Endothelial cell of umbilical vein (primary cell): Measurements from ENCODE around the gene RHOF. TPM values are rescaled to one million over a fixed set of nuclear protein-coding genes. Genes with fewer than 3 reads are reported as not detected.

ENCODE experiments used
- BruUV-seq: library from RNA; stranded (reverse); fragments of 400-500 nt; replicated peaks from 2 replicates; lab custom pipeline; 2021; lab: Mats Ljungman, UMichigan
- CTCF ChIA-PET: fragments of 300-600, 350-600 bp; sonication (Branson Sonifier 250); formaldehyde crosslinking; loops from one replicate; lab custom pipeline; 2021; ENCODE audit warnings: antibody characterized with exemption, inconsistent platforms; lab: Charles Lee
- POLR2A ChIA-PET: fragments of 300-600, 350-600 bp; sonication (Branson Sonifier 250); formaldehyde crosslinking; loops from one replicate; lab custom pipeline; 2021; ENCODE audit warnings: antibody characterized with exemption, inconsistent platforms; lab: Charles Lee
- DNase-seq: peaks from one replicate; pipeline ENCODE4 v3.0.0-alpha.2; 2011; ENCODE audit warnings: low read depth, low spot score
- FAIRE-seq: peaks from 2 replicates; lab custom pipeline; 2011; peaks lifted over from hg19 to GRCh38; lab: Jason Lieb, UNC
- H2AFZ ChIP-seq: 2 replicates; pipeline ENCODE4 v1.6.0; 2012; ENCODE audit warnings: low read depth, low read length, control low read depth, inconsistent platforms
- H3K27ac ChIP-seq: 2 replicates; pipeline ENCODE4 v1.5.1; 2011; ENCODE audit warnings: low read depth, mild to moderate bottlenecking, control low read depth, low read length, moderate library complexity; ENCODE audit not compliant: insufficient read depth
- H3K27me3 ChIP-seq, 2 experiments: 2 replicates each; pipeline versions ENCODE4 v1.6.0 to v1.6.1; 2011; ENCODE audit warnings: low read length in 2 of 2, mixed read lengths in 1 of 2; ENCODE audit not compliant: control insufficient read depth in 2 of 2, insufficient read depth in 2 of 2
- H3K36me3 ChIP-seq, 2 experiments: 2 replicates in 1 of 2; 3 replicates in 1 of 2; pipeline ENCODE4 v1.5.1; 2011; ENCODE audit warnings: low read length in 2 of 2, mild to moderate bottlenecking in 1 of 2, moderate library complexity in 1 of 2; ENCODE audit not compliant: control insufficient read depth in 2 of 2, insufficient read depth in 2 of 2; ENCODE audit errors: extremely low read depth in 1 of 2
- H3K4me1 ChIP-seq: 3 replicates; pipeline ENCODE4 v1.5.1; 2011; ENCODE audit warnings: mild to moderate bottlenecking, low read length; ENCODE audit not compliant: control insufficient read depth, insufficient read depth; ENCODE audit errors: extremely low read depth
- H3K4me2 ChIP-seq: 2 replicates; pipeline ENCODE4 v1.6.1; 2011; ENCODE audit warnings: low read length, control low read depth, mixed read lengths; ENCODE audit not compliant: insufficient read depth
- H3K4me3 ChIP-seq, 3 experiments: fragments of 200-600 bp in 1 of 3; sonication (generic), shearing (Covaris generic) in 1 of 3; replicated peaks in 1 of 3; 2 replicates each; pipeline ENCODE4 v1.5.1; 2011 to 2016; ENCODE audit warnings: control low read depth in 3 of 3, low read length in 3 of 3, mild to moderate bottlenecking in 2 of 3, inconsistent platforms in 1 of 3, low read depth in 1 of 3, moderate library complexity in 1 of 3; ENCODE audit not compliant: insufficient read depth in 1 of 3
- H3K79me2 ChIP-seq: 2 replicates; pipeline ENCODE4 v1.6.0; 2012; ENCODE audit warnings: low read length, inconsistent platforms; ENCODE audit not compliant: control insufficient read depth, insufficient read depth
- H3K9ac ChIP-seq: replicated peaks from 2 replicates; pipeline ENCODE3; 2011; ENCODE audit warnings: low read length, control low read depth; ENCODE audit not compliant: insufficient read depth; ENCODE audit errors: extremely low read depth
- H3K9me1 ChIP-seq: replicated peaks from 3 replicates; pipeline ENCODE4 v1.6.0; 2011; ENCODE audit warnings: mild to moderate bottlenecking, low read length; ENCODE audit not compliant: control insufficient read depth, insufficient read depth; ENCODE audit errors: extremely low read depth
- H3K9me3 ChIP-seq: replicated peaks from 2 replicates; pipeline ENCODE4 v1.5.1; 2012; ENCODE audit warnings: low read length, inconsistent platforms; ENCODE audit not compliant: control insufficient read depth, insufficient read depth
- H4K20me1 ChIP-seq: replicated peaks from 2 replicates; pipeline ENCODE3; 2011; ENCODE audit warnings: mild to moderate bottlenecking, low read length; ENCODE audit not compliant: control insufficient read depth, insufficient read depth; ENCODE audit errors: extremely low read depth
- EZH2 ChIP-seq: IDR thresholded peaks from 2 replicates; pipeline ENCODE4 v1.6.1; 2012; ENCODE audit warnings: borderline replicate concordance, low read depth, mild to moderate bottlenecking, moderate library complexity, low read length, inconsistent platforms; ENCODE audit not compliant: severe bottlenecking
- FOS ChIP-seq: IDR thresholded peaks from 2 replicates; pipeline ENCODE4 v1.6.1; 2011; ENCODE audit warnings: mild to moderate bottlenecking, low read length, moderate library complexity, borderline replicate concordance; ENCODE audit not compliant: insufficient read depth
- GATA2 ChIP-seq: IDR thresholded peaks from 2 replicates; pipeline ENCODE4 v1.7.0; 2011; ENCODE audit warnings: low read depth, mild to moderate bottlenecking, moderate library complexity, mixed read lengths, low read length; ENCODE audit not compliant: insufficient read length, insufficient read depth
- JUN ChIP-seq: IDR thresholded peaks from 2 replicates; pipeline ENCODE4 v1.6.1; 2011; ENCODE audit warnings: borderline replicate concordance, low read depth; ENCODE audit not compliant: insufficient read length, insufficient read depth
- MYC ChIP-seq: IDR thresholded peaks from one replicate; pipeline ENCODE4 v1.6.1; 2011; ENCODE audit warnings: mild to moderate bottlenecking, low read depth, low read length
- POLR2A ChIP-seq: IDR thresholded peaks from 2 replicates; pipeline ENCODE4 v1.6.1; 2012; ENCODE audit warnings: low read depth, mild to moderate bottlenecking, control low read depth, low read length
- POLR2AphosphoS5 ChIP-seq: IDR thresholded peaks from 2 replicates; pipeline ENCODE4 v1.6.1; 2012; ENCODE audit warnings: low read depth, mild to moderate bottlenecking, control low read depth, low read length, moderate library complexity; ENCODE audit not compliant: insufficient read depth
- dilution Hi-C: fragments of 300-500 bp; cut with MboI; formaldehyde crosslinking; loops from one replicate; pipeline ENCODE4 v1.15.0; 2019; ENCODE audit warnings: low sequenced_read_pairs; ENCODE audit not compliant: extremely low pct_ligation_motif_present
- intact Hi-C: fragments of 100-400 bp; cut with micrococcal nuclease; formaldehyde crosslinking; loops from one replicate; pipeline ENCODE4 v1.10.0; 2022
- polyA plus RNA-seq, 4 experiments: library from polyadenylated mRNA; depleted of rRNA in 3 of 4; stranded (reverse) in 3 of 4; unstranded in 1 of 4; fragments of >200 nt; gene quantifications; 2 replicates each; pipeline versions ENCODE4 v1.2.1 to v1.2.3, GENCODE V29; 2011 to 2012; ENCODE audit warnings: missing spikeins in 1 of 4
- total RNA-seq: library from RNA; stranded (reverse); gene quantifications from 2 replicates; pipeline ENCODE4 v1.2.3, GENCODE V29; 2021
- TF ChIP-seq, protein P1 (sequence below), 2 donors: IDR thresholded peaks; 1 replicate in 1 of 2; 2 replicates in 1 of 2; pipeline ENCODE4 v1.5.1; 2011; ENCODE audit warnings: low read length in 2 of 2, mild to moderate bottlenecking in 2 of 2, moderate library complexity in 2 of 2, control low read depth in 1 of 2, inconsistent platforms in 1 of 2, low read depth in 1 of 2; ENCODE audit not compliant: insufficient read depth in 1 of 2; ENCODE audit errors: extremely low read depth in 1 of 2
- TF ChIP-seq, protein P2 (sequence below): IDR thresholded peaks from 2 replicates; pipeline ENCODE4 v1.6.1; 2011; ENCODE audit not compliant: insufficient read depth, insufficient read length

The RHOF gene
- total and polyA plus RNA-seq, 2 donors (not counting 3 experiments of a cell fraction or from before 2014, with no cell fraction given), result 9.3 to 22.3 TPM

DNA sequence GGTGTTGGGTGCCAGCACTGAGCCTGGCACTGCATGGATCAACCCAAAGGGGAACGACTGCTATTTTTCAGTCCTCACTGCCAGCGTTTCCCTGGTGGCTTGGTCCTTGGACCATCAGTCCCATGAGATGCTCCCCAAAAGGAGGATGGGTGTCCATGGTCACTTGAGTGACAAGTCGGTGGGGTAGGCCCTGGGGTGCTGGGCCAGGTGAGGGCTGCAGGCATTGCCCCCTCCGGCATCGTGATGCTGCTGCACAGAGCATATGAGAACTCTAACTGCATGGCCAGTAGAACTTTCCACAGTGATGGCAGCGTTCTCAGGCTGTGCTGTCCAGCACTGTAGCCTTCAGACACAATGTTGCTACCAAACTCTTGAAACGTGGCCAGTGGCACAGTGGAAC lies 26.6 kb upstream of the RHOF start:
- Histone ChIP-seq H3K9me1 (no peaks in the 10 kb centered on the region), H2AFZ (no peak overlapping the region), H3K9ac (no peak overlapping the region), H3K9me3 (no peaks in the 10 kb centered on the region), H3K79me2 (peaks cover 4% of the 10 kb centered on the region), H3K36me3 (peaks cover 23 to 45% of the 10 kb centered on the region in 2 experiments), H3K4me1 (no peaks in the 10 kb centered on the region), H3K4me3 (no peak overlapping the region), H3K27me3 (no peaks in the 10 kb centered on the region), H3K4me2 (no peak overlapping the region), H4K20me1 (no peaks in the 10 kb centered on the region), H3K27ac (no peak overlapping the region)
- dilution Hi-C loops (no loop called here), intact Hi-C loops (no loop called here)
- FAIRE-seq (no peak), DNase-seq (no peak)
- POLR2A ChIA-PET, result no interaction called here
- no peak for TF ChIP-seq MYC
- TF ChIP-seq EZH2, result no peak
- TF ChIP-seq POLR2A, result no peak
- TF ChIP-seq GATA2, result no peak
- TF ChIP-seq, protein P1, sequence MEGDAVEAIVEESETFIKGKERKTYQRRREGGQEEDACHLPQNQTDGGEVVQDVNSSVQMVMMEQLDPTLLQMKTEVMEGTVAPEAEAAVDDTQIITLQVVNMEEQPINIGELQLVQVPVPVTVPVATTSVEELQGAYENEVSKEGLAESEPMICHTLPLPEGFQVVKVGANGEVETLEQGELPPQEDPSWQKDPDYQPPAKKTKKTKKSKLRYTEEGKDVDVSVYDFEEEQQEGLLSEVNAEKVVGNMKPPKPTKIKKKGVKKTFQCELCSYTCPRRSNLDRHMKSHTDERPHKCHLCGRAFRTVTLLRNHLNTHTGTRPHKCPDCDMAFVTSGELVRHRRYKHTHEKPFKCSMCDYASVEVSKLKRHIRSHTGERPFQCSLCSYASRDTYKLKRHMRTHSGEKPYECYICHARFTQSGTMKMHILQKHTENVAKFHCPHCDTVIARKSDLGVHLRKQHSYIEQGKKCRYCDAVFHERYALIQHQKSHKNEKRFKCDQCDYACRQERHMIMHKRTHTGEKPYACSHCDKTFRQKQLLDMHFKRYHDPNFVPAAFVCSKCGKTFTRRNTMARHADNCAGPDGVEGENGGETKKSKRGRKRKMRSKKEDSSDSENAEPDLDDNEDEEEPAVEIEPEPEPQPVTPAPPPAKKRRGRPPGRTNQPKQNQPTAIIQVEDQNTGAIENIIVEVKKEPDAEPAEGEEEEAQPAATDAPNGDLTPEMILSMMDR (IDR thresholded peaks at IDR 0.05; ENCODE audit: extremely low read depth in 1 of 2, insufficient read depth in 1 of 2, low read depth in 1 of 2, low read length in 2 of 2), result no peak
- TF ChIP-seq, protein P2, sequence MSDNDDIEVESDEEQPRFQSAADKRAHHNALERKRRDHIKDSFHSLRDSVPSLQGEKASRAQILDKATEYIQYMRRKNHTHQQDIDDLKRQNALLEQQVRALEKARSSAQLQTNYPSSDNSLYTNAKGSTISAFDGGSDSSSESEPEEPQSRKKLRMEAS, result no peak
- no peak for TF ChIP-seq FOS
- no peak for TF ChIP-seq JUN
- TF ChIP-seq POLR2AphosphoS5, result no peak
- BruUV-seq, result no TSS peak
- CTCF ChIA-PET, result no interaction called here
